Measurements from ENCODE around the gene TBC1D13. TPM values are rescaled to one million over a fixed set of nuclear protein-coding genes. Genes with fewer than 3 reads are reported as not detected.

TBC1D13 gene
- total and polyA plus RNA-seq, 2 of the 13 experiments (the other 11 are each of a cell fraction or from before 2014, with no cell fraction given): 17.9 to 19.7 TPM

- TF ChIP-seq USF2 (IDR thresholded peaks at IDR 0.05; ENCODE audit: low read depth, low read length): peak; percentile 35; the same call in 1 of the 2 replicates
- peak; percentile 92 for TF ChIP-seq USF2 (CRISPR knock-in tag; IDR thresholded peaks at IDR 0.05; ENCODE audit: borderline replicate concordance)
- TF ChIP-seq ZIK1 (CRISPR knock-in tag; IDR thresholded peaks at IDR 0.05; ENCODE audit: borderline replicate concordance, low read depth): peak; percentile 97
- peak; percentile 85; the same call in 1 of the 2 replicates for TF ChIP-seq ZNF337 (CRISPR knock-in tag; IDR thresholded peaks at IDR 0.05; ENCODE audit: borderline replicate concordance, low read depth)
- 0 out of 2 replicates have a peak, but pooled peaks have one; percentile 58 for TF ChIP-seq CREBL2 (CRISPR knock-in tag; IDR thresholded peaks at IDR 0.05; ENCODE audit: borderline replicate concordance)
- peak; percentile 82 for TF ChIP-seq HNF1B (CRISPR knock-in tag; IDR thresholded peaks at IDR 0.05)
- no peak for TF ChIP-seq MAFG (CRISPR knock-in tag; IDR thresholded peaks at IDR 0.05)
- TF ChIP-seq NPAS2 (CRISPR knock-in tag; IDR thresholded peaks at IDR 0.05; ENCODE audit: borderline replicate concordance): 0 out of 2 replicates have a peak, but pooled peaks have one; percentile 74
- peak; percentile 84 for TF ChIP-seq ZNF407 (CRISPR knock-in tag; IDR thresholded peaks at IDR 0.05; ENCODE audit: not compliant biosample characterization)
- no peak for TF ChIP-seq ZFP36 (IDR thresholded peaks at IDR 0.05; ENCODE audit: borderline replicate concordance, low read depth, low read length, partially characterized antibody)
- TF ChIP-seq ZXDC (CRISPR knock-in tag; IDR thresholded peaks at IDR 0.05): 0 out of 2 replicates have a peak, but pooled peaks have one; percentile 63
Observed at GRCh38 chr9:128786681-128787601, at the start of gene TBC1D13 (continued).
